Measurements from ENCODE around the gene ESF1.

Gene ESF1

DNA sequence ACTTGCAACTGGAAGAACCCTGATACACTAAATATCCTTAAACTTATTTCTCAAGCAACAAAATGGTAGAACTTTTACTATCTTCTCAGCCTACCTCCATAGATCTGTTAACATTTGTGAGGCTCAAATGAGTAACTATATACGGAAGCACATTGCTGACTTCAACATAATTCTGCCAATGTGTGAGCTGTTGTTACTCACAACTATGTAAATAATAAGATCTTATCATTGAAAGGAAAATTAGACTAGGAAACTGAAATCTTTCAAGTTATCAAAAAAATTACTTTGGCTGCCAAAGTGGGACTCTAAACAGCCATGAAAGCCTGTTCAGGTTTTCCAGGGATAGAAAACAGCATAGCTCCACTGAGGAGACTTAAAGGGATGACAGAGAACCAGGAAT lies 105.8 kb downstream of the ESF1 start:
- DNase-seq (ENCODE audit: low read depth), result no peak

DNA sequence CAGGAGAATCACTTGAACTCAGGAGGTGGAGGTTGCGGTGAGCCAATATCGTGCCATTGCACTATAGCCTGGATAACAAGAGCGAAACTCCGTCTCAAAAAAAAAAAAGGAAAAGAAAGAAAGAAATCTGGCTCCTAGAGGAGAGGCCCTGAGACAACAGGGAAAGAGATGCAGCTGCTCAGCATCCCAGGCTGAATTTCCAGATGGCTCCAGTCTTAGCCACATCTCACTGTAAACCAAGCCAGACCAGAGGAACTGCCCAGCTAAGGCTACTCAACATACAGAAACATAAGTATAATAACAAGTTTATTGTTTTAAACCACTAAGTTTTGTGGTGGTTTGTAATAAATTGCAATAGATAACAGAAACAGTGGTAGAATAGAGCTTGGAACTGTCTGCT lies 107.5 kb downstream of the ESF1 start:
- no peak for DNase-seq (ENCODE audit: low read depth)

GRCh38 chr20:13676682-13677081 lies 108.0 kb downstream of the ESF1 start:
- no peak for DNase-seq (ENCODE audit: low read depth)

DNA sequence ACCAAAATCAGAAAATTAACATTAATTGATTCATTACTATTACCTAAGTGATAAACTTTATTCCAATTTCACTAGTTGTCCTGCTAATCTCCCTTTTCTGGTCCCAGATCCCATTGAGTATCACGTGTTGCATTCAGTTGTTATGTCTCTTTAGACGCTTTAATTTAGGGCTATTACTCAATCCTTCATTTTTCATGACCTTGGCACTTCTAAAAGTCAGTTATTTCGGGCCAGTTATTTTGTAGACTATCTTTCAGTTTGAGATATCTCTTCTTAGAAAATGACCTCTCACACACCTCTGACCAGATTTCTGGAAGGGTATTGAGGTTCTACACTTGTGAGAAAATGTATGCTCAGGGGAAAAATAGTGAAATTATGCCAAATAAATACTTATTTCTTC lies 112.0 kb downstream of the ESF1 start:
- no peak for DNase-seq (ENCODE audit: low read depth)

- DNase-seq (ENCODE audit: low read depth), result no peak
These were observed 112.8 kb downstream of the ESF1 start for GRCh38 chr20:13671916-13672378.

GRCh38 chr20:13671512-13671911 lies 113.2 kb downstream of the ESF1 start:
- DNase-seq (ENCODE audit: low read depth), result no peak

GRCh38 chr20:13670160-13670559 lies 114.6 kb downstream of the ESF1 start:
- no peak for DNase-seq (ENCODE audit: low read depth)

GRCh38 chr20:13665709-13666395 lies 118.9 kb downstream of the ESF1 start:
- no peak for DNase-seq (ENCODE audit: low read depth)

All from stimulated activated CD8-positive, alpha-beta memory T cell treated with anti-CD3 and anti-CD28 coated beads, Interleukin-12 subunit alpha, Interleukin-12 subunit beta, amount 100 ng/mL, for 4 hours (primary cell).